ENCODE data around the gene ANKRD27.
"Not testable (repeated sequence)": the region's sequence is repeated elsewhere in the genome, so short reads cannot be mapped to it uniquely, and the experiment has no call there.

The ANKRD27 gene

DNA sequence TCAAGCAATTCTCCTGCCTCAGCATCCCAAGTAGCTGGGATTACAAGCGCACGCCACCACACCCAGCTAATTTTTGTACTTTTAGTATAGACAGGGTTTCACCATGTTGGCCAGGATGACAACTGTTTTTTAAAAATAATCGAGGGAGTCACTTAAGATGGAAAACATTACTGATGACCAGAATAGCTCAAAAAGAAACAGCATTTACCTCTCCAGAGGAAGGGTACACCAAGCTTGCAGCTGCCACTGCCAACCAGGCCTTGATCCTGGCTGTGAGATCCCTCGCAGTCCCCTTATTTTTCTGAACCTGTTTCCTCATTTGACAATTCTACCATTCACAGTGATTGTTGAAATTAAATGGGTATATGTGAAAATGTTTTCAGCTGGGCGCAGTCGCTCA, 79.5 kb downstream of the ANKRD27 start:
- no peak for DNase-seq

GRCh38 chr19:32594021-32594420, 81.0 kb downstream of the ANKRD27 start:
- DNase-seq, result no peak

GRCh38 chr19:32587747-32588504, 87.1 kb downstream of the ANKRD27 start:
- DNase-seq, result not testable (repeated sequence)

DNA sequence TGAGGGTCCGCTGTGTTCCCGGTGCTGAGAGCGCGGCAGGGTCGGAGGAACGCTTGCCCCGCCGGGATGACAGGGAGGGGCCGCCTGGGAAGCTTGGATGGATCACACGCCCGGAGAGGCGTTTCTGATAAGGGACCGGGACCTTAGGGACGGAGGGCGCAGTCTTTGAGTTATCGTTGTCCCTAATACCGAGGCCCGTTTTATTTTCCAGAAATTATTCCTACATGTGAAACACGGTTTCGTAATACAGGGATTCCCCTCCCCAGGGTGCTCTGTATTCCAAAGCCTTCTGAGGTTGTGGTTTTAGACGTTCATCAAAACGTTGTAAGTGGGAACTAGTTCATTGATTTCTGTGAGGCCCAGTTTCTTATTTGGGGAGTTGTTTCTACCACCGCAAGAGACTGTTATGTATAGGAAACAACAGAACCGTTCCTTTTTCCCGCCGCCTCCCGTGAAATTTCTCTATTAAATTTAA, 93.2 kb downstream of the ANKRD27 start:
- peak; percentile 42 for DNase-seq

- DNase-seq, result peak; percentile 94
These were observed 93.9 kb downstream of the ANKRD27 start, which contains the start of gene PDCD5 for GRCh38 chr19:32580901-32581704. Gene PDCD5, plus strand, starts transcription at chr19:32581190. Its CDS starts 72 bp downstream, at chr19:32581262.

DNA sequence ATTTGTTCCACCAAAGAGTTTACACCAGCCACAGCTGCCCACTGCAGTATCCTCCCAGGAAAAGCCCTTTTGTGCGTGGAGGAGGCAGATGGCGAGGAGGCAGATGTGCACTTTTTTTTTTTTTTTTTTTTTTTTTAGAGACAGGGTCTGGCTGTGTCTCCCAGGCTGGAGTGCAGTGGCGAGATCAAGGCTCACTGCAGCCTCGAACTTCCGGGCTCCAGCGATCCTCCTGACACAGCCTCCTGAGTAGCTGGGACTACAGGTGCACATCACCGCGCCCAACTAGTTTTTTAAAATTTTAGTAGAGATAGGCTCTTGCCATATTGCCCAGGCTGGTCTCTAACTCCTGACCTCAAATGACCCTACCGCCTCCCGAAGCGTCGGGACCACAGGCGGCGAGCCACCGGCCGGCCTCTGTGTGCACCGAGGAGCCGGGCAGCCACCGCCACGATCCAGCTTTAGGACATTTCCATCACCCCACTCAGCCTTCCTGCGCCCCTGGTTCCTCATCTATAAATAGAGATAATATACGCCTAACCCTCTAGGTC, 94.6 kb downstream of the ANKRD27 start:
- DNase-seq, result no peak

- no peak for DNase-seq
These were observed 98.2 kb downstream of the ANKRD27 start for GRCh38 chr19:32576790-32577189.

GRCh38 chr19:32573492-32573794, 101.5 kb downstream of the ANKRD27 start:
- DNase-seq, result no peak

- DNase-seq, result not testable (repeated sequence)
These were observed 102.1 kb downstream of the ANKRD27 start for GRCh38 chr19:32572700-32573491.

DNA sequence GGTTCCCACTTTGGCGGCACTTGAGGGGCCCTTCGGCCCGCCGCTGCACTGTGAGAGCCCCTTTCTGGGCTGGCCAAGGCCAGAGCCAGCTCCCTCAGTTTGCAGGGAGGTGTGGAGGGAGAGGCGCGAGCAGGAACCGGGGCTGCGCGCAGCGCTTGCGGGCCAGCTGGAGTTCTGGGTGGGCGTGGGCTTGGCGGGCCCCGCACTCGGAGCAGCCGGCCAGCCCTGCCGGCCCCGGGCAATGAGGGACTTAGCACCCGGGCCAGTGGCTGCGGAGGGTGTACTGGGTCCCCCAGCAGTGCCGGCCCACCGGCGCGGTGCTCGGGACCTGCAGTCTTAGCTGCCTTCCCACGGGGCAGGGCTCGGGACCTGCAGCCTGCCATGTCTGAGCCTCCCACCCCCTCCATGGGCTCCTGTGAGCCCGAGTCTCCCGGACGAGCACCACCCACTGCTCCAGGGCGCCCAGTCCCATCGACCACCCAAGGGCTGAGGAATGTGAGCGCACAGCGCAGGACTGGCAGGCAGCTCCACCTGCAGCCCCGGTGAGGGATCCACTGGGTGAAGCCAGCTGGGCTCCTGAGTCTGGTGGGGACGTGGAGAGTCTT, 103.4 kb downstream of the ANKRD27 start:
- not testable (repeated sequence) for DNase-seq

- DNase-seq, result peak; percentile 80
These were observed 104.7 kb downstream of the ANKRD27 start for GRCh38 chr19:32570081-32570785.

DNA sequence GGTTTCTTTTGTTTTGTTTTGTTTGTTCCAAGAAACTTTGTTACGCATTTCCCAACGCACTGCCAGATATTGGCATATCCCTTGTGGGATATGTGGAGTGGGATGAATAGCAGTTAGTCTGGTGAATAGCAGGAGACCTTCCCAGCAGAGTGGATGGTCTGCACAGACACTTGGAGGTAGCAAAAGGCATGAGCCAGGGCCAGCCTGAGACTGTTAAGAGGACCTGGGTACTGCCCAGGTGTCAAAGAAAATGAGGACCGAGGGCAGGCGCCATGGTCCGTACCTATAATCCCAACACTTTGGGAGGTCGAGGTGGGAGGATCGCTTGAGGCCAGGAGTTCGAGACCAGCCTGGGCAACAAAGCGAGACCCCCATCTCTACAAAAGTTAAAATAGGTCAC, 107.5 kb downstream of the ANKRD27 start:
- DNase-seq, result no peak

DNA sequence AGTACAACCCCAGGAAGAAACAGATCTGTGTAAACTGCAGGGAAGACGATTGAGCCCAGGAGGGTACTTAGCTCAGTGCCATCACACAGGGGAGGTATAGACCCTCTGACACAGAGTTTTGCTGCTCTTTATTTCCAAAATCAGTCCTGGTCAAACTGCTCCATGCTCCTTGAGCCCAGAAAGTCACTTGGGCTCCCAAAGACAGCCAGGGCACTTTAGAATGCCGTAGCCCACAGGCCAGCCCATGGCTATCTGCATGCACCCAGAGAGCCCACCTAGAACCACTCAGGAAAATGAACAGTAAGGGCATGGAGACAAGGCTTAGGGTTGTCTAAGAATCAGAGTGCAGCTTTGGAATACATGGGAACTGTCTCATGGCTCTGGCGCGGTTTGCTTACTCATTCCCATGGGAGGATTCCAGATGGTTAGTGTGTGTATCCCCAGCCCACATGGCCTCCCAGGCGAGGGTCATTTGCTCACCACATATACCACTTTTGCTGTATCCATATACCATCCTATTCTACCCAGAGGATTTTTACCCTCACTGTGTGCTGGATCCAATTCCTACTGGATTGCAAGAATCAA, 108.6 kb downstream of the ANKRD27 start:
- no peak for DNase-seq

GRCh38 chr19:32563761-32564160, 111.2 kb downstream of the ANKRD27 start:
- DNase-seq, result no peak

GRCh38 chr19:32558607-32559228, 116.3 kb downstream of the ANKRD27 start:
- peak; percentile 54 for DNase-seq

DNA sequence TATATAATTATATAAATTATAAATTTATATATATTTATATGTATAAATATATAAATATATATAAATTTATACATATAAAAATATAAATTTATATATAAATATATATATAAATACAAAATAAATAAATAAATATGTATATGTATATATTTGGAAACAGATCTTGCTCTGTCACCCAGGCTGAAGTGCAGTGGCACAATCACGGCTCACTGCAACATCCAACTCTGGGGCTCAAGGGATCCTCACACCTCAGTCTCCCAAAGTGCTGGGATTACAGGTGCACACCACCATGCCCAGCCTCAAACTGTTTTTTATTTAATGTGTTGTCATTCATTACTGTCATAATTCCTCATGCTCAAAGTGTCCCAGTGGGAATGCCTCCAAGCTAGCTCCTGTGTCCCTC, 119.2 kb downstream of the ANKRD27 start:
- no peak for DNase-seq

- DNase-seq, result peak; percentile 11
These were observed 124.3 kb downstream of the ANKRD27 start for GRCh38 chr19:32550666-32551065.
